Stimulated activated naive CD8-positive, alpha-beta T cell treated with anti-CD3 and anti-CD28 coated beads, Interleukin-15, Interleukin-2, amounts not matched to agents 100 ng/mL and 50 ng/mL, for 24 hours (primary cell): ENCODE data around the gene ADRA1B.

ENCODE experiments used
- H3K27ac Mint-ChIP-seq: one replicate; pipeline ENCODE4 v1.8.0; 2021; ENCODE audit warnings: mild to moderate bottlenecking, mixed read lengths
- H3K27me3 Mint-ChIP-seq: one replicate; pipeline ENCODE4 v1.8.0; 2021; ENCODE audit warnings: mixed read lengths
- H3K36me3 Mint-ChIP-seq: one replicate; pipeline ENCODE4 v1.8.0; 2021; ENCODE audit warnings: low read depth, mixed read lengths
- H3K4me1 Mint-ChIP-seq: one replicate; pipeline ENCODE4 v1.8.0; 2021; ENCODE audit warnings: low read depth, mixed read lengths
- H3K4me3 Mint-ChIP-seq: one replicate; pipeline ENCODE4 v1.8.0; 2021; ENCODE audit warnings: mild to moderate bottlenecking, mixed read lengths
- H3K9me3 Mint-ChIP-seq: one replicate; pipeline ENCODE4 v1.8.0; 2021; ENCODE audit warnings: mixed read lengths

ADRA1B gene

GRCh38 chr5:159893040-159893695 lies 23.1 kb upstream of the ADRA1B start:
- no peaks in the 10 kb centered on the region for H3K9me3 Mint-ChIP-seq
- peaks cover 32% of the 10 kb centered on the region for H3K27me3 Mint-ChIP-seq
- H3K36me3 Mint-ChIP-seq: no peaks in the 10 kb centered on the region
- H3K4me3 Mint-ChIP-seq: no peak overlapping the region
- no peaks in the 10 kb centered on the region for H3K4me1 Mint-ChIP-seq
- no peak overlapping the region for H3K27ac Mint-ChIP-seq

GRCh38 chr5:159894149-159894720 lies 22.0 kb upstream of the ADRA1B start:
- Mint-ChIP-seq H3K4me1 (no peaks in the 10 kb centered on the region), H3K36me3 (no peaks in the 10 kb centered on the region), H3K27me3 (peaks cover 39% of the 10 kb centered on the region), H3K27ac (no peak overlapping the region), H3K4me3 (no peak overlapping the region), H3K9me3 (no peaks in the 10 kb centered on the region)

- Mint-ChIP-seq H3K4me3 (no peak overlapping the region), H3K27ac (no peak overlapping the region), H3K4me1 (peaks cover 13% of the 10 kb centered on the region), H3K27me3 (peaks cover 52% of the 10 kb centered on the region), H3K9me3 (no peaks in the 10 kb centered on the region), H3K36me3 (no peaks in the 10 kb centered on the region)
These were observed 18.4 kb upstream of the ADRA1B start for GRCh38 chr5:159897786-159898393.

GRCh38 chr5:159899067-159900049 lies 16.9 kb upstream of the ADRA1B start:
- peaks cover 13% of the 10 kb centered on the region for H3K4me1 Mint-ChIP-seq
- peaks cover 49% of the 10 kb centered on the region for H3K27me3 Mint-ChIP-seq
- no peaks in the 10 kb centered on the region for H3K36me3 Mint-ChIP-seq
- H3K4me3 Mint-ChIP-seq: no peak overlapping the region
- H3K9me3 Mint-ChIP-seq: no peaks in the 10 kb centered on the region
- no peak overlapping the region for H3K27ac Mint-ChIP-seq

GRCh38 chr5:159901308-159901707 lies 15.0 kb upstream of the ADRA1B start:
- H3K4me1 Mint-ChIP-seq: peaks cover 19% of the 10 kb centered on the region
- no peaks in the 10 kb centered on the region for H3K36me3 Mint-ChIP-seq
- H3K27ac Mint-ChIP-seq: no peak overlapping the region
- no peaks in the 10 kb centered on the region for H3K9me3 Mint-ChIP-seq
- no peak overlapping the region for H3K4me3 Mint-ChIP-seq
- peaks cover 37% of the 10 kb centered on the region for H3K27me3 Mint-ChIP-seq

- Mint-ChIP-seq H3K27me3 (peaks cover 34% of the 10 kb centered on the region), H3K4me1 (peaks cover 19% of the 10 kb centered on the region), H3K27ac (no peak overlapping the region), H3K9me3 (no peaks in the 10 kb centered on the region), H3K36me3 (no peaks in the 10 kb centered on the region), H3K4me3 (no peak overlapping the region)
These were observed 14.5 kb upstream of the ADRA1B start for GRCh38 chr5:159901772-159902171.

GRCh38 chr5:159902444-159903121 lies 13.7 kb upstream of the ADRA1B start:
- H3K27me3 Mint-ChIP-seq: peaks cover 36% of the 10 kb centered on the region

GRCh38 chr5:159903131-159903530 lies 13.2 kb upstream of the ADRA1B start:
- peaks cover 19% of the 10 kb centered on the region for H3K4me1 Mint-ChIP-seq
- H3K27me3 Mint-ChIP-seq: peaks cover 37% of the 10 kb centered on the region
- H3K4me3 Mint-ChIP-seq: no peak overlapping the region
- H3K9me3 Mint-ChIP-seq: no peaks in the 10 kb centered on the region
- no peak overlapping the region for H3K27ac Mint-ChIP-seq
- H3K36me3 Mint-ChIP-seq: no peaks in the 10 kb centered on the region

More at GRCh38 chr5:159902444-159903121, 13.7 kb upstream of the ADRA1B start:
- no peak overlapping the region for H3K27ac Mint-ChIP-seq
- H3K4me3 Mint-ChIP-seq: no peak overlapping the region
- no peaks in the 10 kb centered on the region for H3K36me3 Mint-ChIP-seq
- peaks cover 19% of the 10 kb centered on the region for H3K4me1 Mint-ChIP-seq
- no peaks in the 10 kb centered on the region for H3K9me3 Mint-ChIP-seq

- Mint-ChIP-seq H3K27ac (no peak overlapping the region), H3K9me3 (no peaks in the 10 kb centered on the region), H3K27me3 (peaks cover 31% of the 10 kb centered on the region), H3K4me1 (peaks cover 14% of the 10 kb centered on the region), H3K36me3 (no peaks in the 10 kb centered on the region), H3K4me3 (no peak overlapping the region)
These were observed 11.4 kb upstream of the ADRA1B start for GRCh38 chr5:159904874-159905273.

GRCh38 chr5:159905496-159905895 lies 10.8 kb upstream of the ADRA1B start:
- H3K4me1 Mint-ChIP-seq: peaks cover 14% of the 10 kb centered on the region
- no peaks in the 10 kb centered on the region for H3K9me3 Mint-ChIP-seq
- H3K4me3 Mint-ChIP-seq: no peak overlapping the region
- no peaks in the 10 kb centered on the region for H3K36me3 Mint-ChIP-seq
- peaks cover 25% of the 10 kb centered on the region for H3K27me3 Mint-ChIP-seq
- no peak overlapping the region for H3K27ac Mint-ChIP-seq

- Mint-ChIP-seq H3K27me3 (peaks cover 22% of the 10 kb centered on the region), H3K4me3 (no peak overlapping the region), H3K27ac (no peak overlapping the region), H3K9me3 (no peaks in the 10 kb centered on the region), H3K4me1 (peaks cover 14% of the 10 kb centered on the region), H3K36me3 (no peaks in the 10 kb centered on the region)
These were observed 9.8 kb upstream of the ADRA1B start for GRCh38 chr5:159906463-159906862.

- peaks cover 26% of the 10 kb centered on the region for H3K27me3 Mint-ChIP-seq
These were observed 9.3 kb upstream of the ADRA1B start for GRCh38 chr5:159906943-159907342.

GRCh38 chr5:159907689-159908590 lies 8.3 kb upstream of the ADRA1B start:
- Mint-ChIP-seq H3K27me3 (peaks cover 32% of the 10 kb centered on the region), H3K27ac (no peak overlapping the region), H3K9me3 (no peaks in the 10 kb centered on the region), H3K4me3 (no peak overlapping the region), H3K36me3 (no peaks in the 10 kb centered on the region), H3K4me1 (peaks cover 6% of the 10 kb centered on the region)

More at GRCh38 chr5:159906943-159907342, 9.3 kb upstream of the ADRA1B start:
- Mint-ChIP-seq H3K4me3 (no peak overlapping the region), H3K9me3 (no peaks in the 10 kb centered on the region), H3K4me1 (peaks cover 13% of the 10 kb centered on the region), H3K27ac (no peak overlapping the region), H3K36me3 (no peaks in the 10 kb centered on the region)
